GM12801 (cell line): ENCODE results near the gene UBASH3B.

Source experiments
- TF ChIP-seq, protein P1 (sequence below): IDR thresholded peaks from one replicate; pipeline ENCODE4 v1.5.1; 2011; ENCODE audit warnings: control low read depth; ENCODE audit not compliant: insufficient read length; ENCODE audit errors: extremely low read depth

Gene UBASH3B

DNA sequence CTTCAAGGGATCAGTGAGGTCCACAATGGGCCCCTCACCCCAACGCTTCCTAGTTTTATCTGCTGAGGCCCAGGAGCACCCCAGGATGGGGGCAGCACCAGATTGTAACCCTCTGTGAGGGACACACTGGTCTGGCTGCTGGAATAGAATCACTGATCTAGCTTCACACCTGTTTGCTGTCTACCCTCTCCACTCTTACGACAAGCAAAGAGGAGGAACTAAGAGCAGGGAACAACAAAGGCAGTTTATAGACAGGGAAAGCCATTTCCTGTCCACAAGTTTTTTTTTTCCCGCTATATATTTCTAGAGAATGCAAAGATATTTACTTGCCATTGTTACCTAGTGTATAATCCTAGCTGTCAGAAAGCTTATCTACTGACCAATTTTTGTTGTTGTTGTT, 121.8 kb downstream of the UBASH3B start:
- TF ChIP-seq, protein P1, sequence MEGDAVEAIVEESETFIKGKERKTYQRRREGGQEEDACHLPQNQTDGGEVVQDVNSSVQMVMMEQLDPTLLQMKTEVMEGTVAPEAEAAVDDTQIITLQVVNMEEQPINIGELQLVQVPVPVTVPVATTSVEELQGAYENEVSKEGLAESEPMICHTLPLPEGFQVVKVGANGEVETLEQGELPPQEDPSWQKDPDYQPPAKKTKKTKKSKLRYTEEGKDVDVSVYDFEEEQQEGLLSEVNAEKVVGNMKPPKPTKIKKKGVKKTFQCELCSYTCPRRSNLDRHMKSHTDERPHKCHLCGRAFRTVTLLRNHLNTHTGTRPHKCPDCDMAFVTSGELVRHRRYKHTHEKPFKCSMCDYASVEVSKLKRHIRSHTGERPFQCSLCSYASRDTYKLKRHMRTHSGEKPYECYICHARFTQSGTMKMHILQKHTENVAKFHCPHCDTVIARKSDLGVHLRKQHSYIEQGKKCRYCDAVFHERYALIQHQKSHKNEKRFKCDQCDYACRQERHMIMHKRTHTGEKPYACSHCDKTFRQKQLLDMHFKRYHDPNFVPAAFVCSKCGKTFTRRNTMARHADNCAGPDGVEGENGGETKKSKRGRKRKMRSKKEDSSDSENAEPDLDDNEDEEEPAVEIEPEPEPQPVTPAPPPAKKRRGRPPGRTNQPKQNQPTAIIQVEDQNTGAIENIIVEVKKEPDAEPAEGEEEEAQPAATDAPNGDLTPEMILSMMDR, result no peak

DNA sequence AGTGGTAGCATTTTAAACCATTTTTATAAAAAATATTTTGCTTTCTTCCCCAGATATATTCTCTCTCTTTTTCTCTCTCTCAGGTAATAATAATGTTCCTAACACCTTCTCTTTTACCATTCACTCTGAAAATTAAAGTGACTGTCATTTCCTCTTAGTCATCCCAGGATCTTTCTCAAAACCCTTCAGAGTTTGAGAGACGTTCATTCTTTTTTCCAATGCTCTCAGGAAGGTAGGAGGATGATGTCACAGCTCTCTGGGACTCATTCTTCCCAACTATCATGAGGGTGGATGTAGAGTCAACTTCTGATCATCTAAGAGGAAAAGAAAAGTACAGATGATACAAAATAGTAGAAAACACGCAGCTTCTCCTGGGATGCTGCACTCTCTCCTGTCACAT, 122.6 kb downstream of the UBASH3B start:
- TF ChIP-seq, protein P1, result no peak

GRCh38 chr11:122779047-122779629, 123.6 kb downstream of the UBASH3B start:
- TF ChIP-seq, protein P1, result no peak

- TF ChIP-seq, protein P1, result no peak
These were observed 124.9 kb downstream of the UBASH3B start for GRCh38 chr11:122780296-122780949.

DNA sequence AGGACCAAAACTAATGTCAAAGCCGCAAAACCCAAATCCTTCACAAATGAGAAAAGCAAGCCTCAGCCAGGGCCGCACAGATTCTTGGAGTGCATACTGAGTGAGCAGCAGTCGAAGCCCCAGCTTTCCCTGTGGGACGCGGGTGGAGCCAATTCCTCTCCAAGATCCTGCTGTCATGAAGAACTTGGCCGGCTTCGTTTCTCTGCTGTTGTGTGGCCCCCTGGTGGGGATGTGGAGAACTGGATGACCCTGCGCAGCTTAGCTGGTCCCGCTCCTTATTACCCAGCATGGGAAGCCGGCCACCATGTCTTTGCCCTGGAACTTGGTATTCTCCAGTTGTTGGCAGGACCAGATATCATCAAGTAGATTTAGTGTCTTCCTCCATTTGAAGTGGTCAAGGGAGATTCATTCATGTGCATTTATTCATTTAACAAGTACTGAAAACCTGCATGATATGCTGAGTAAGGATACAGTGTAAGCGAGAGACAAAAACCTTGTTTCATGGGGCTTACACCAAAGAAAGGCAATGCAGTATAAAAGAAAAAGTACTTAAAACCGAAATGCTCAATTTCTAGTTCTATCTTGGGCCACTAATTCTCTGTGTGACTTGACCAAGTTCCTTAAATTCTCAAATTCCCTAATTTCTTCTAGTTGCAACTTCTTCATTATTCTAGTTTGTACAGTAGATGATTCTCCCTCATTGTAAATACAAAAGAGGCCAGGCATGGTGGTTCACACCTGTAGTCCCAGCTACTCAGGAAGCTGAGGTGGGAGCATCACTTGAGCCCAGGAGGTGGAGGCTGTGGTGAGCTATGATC, 126.1 kb downstream of the UBASH3B start:
- TF ChIP-seq, protein P1, result no peak

DNA sequence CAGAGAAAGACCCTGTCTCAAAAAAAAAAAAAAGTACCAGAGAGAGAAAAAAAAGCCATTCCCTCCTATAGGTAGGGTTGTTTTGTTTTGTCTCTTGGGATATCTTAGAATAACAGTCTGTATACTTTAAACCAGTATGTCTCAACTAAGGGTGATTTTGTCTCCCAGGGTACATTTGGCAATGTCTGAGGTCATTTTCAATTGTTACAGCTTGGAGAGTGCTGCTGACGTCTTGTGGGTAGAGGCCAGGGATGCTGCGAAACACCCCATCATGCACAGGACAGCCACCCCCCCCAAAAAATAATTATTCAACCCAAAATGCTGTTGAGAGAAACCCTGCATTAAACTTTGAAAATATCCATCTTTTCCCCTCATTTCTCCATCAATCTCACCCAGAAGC, 126.7 kb downstream of the UBASH3B start:
- TF ChIP-seq, protein P1, result no peak

DNA sequence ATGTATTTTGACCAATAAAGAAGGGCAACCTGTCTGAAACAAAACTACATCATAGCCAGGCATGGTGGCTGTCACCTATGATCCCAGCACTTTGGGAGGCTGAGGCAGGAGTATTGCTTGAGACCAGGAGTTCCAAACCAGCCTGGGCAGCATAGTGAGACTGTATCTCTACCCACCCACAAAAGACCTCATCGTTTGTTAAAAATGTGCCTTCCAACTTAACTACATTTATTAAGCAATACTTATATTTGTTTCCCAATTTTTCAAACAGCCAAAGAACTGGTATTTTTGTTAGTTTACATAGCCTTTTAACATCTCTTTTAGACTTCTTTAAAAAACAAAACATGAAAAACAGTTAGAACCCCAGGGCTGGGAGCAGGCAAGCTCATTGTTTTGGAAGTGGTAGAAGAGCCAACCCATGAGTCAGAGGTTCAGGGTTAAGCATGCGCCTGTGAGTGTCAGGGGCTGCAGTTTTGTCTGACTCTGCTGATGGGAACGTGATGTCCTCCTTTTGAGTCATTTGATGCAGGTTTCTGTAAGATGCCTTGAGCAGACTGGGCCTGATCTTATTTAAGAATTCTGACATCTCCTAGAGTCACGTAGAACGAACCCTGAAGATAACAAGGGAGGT, 128.9 kb downstream of the UBASH3B start:
- TF ChIP-seq, protein P1, result no peak
